Activated CD4-positive, alpha-beta T cell treated with anti-CD3 and anti-CD28 coated beads, Interleukin-2, amount 10 ng/mL, durations not matched to agents 24 days and 14 days (primary cell): ENCODE results near the gene FOXP4. TPM values are rescaled to one million over a fixed set of nuclear protein-coding genes. Genes with fewer than 3 reads are reported as not detected.

Experiments
- DNase-seq: peaks from one replicate; pipeline ENCODE4 v3.0.0; 2022
- H3K27ac Mint-ChIP-seq: one replicate; pipeline ENCODE4 v1.8.0; 2022; ENCODE audit warnings: mild to moderate bottlenecking, mixed read lengths
- H3K27me3 Mint-ChIP-seq: one replicate; pipeline ENCODE4 v1.8.0; 2022; ENCODE audit warnings: mixed read lengths
- H3K36me3 Mint-ChIP-seq: one replicate; pipeline ENCODE4 v1.8.0; 2022; ENCODE audit warnings: low read depth, mild to moderate bottlenecking, mixed read lengths
- H3K4me1 Mint-ChIP-seq: one replicate; pipeline ENCODE4 v1.8.0; 2021; ENCODE audit warnings: mixed read lengths
- H3K4me3 Mint-ChIP-seq: one replicate; pipeline ENCODE4 v1.8.0; 2022; ENCODE audit warnings: mild to moderate bottlenecking, moderate library complexity, mixed read lengths
- H3K9me3 Mint-ChIP-seq: one replicate; pipeline ENCODE4 v1.8.0; 2021; ENCODE audit warnings: mixed read lengths
- intact Hi-C: fragments of 100-400 bp; cut with micrococcal nuclease; formaldehyde crosslinking; loops from one replicate; pipeline ENCODE4 v1.15.1; 2023
- total RNA-seq: library from RNA; stranded (reverse); gene quantifications from 2 replicates; pipeline ENCODE4 v1.2.3, GENCODE V29; 2022

The FOXP4 gene
- total RNA-seq, 1 donor from 2014 or later = 16.9 TPM

DNA sequence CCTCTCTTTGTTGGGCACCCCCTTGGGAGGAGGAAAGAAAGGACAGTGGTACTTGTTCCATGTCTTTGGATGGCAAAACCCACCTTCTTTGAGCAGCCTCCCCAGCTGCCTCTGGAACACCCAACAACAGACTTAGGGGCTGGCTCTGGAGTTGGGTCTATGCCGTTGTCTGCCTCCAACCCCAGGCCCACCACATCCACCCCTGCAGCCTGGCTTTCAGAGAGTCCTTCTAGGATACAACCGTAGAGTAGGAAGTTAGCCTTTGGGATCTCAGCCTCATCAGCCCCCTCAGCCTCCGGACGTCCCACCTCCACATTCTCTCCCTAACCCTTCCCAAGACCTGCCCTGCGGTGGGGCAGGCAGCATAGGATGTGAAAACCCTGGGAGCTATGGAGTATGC lies 36.4 kb downstream of the FOXP4 start:
- H3K4me1 Mint-ChIP-seq = peaks cover 3% of the 10 kb centered on the region
- no peaks in the 10 kb centered on the region for H3K9me3 Mint-ChIP-seq
- H3K27me3 Mint-ChIP-seq = no peaks in the 10 kb centered on the region
- no peak for DNase-seq
- H3K27ac Mint-ChIP-seq = no peak overlapping the region
- H3K36me3 Mint-ChIP-seq = no peaks in the 10 kb centered on the region
- no peak overlapping the region for H3K4me3 Mint-ChIP-seq
- intact Hi-C loops = no loop called here

DNA sequence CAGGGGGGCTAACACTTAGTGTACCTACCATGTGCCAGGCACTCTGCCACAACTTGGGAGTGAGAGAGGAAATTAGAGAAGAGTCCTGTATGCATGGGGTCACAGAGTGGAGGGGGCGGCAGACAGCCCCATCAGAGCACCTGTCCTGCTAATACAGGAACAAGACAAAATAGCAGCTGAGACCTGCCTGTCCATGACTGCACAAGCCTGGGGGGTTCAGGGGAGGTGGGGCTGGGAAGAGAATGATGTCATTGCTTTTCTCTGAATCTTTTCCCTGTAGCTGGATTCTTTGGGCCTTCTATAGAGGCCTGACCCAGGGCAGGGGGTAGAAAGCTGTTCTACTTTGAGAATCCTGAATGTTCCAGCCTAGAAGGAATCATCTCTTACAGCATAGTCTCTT lies 37.4 kb downstream of the FOXP4 start:
- Mint-ChIP-seq H3K36me3 (no peaks in the 10 kb centered on the region), H3K27ac (no peak overlapping the region), H3K27me3 (no peaks in the 10 kb centered on the region), H3K4me1 (peaks cover 3% of the 10 kb centered on the region), H3K9me3 (no peaks in the 10 kb centered on the region), H3K4me3 (no peak overlapping the region)
- no peak for DNase-seq
- intact Hi-C loops = no loop called here

DNA sequence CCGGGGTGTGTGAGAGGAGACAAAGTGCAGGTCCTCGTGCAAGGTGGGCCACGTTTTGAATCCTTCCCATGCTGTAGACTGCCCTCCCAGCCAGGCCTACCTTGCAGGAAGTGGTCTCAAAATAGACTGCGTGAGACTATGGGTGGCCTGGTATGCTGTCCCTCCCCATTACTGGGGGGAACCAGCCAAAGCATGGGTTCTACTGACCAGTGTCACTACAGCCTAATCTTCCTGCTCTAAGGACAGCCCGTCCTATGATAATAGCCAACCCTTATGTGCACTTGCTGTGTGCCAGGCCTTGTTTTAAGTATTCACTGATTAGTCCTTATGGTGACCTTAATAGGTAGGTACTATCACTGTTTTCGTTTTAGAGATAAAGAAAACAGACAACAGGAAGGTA lies 38.0 kb downstream of the FOXP4 start:
- Mint-ChIP-seq H3K36me3 (no peaks in the 10 kb centered on the region), H3K4me3 (no peak overlapping the region), H3K27me3 (no peaks in the 10 kb centered on the region), H3K27ac (no peak overlapping the region), H3K4me1 (no peaks in the 10 kb centered on the region), H3K9me3 (no peaks in the 10 kb centered on the region)
- DNase-seq = no peak
- intact Hi-C loops = no loop called here

DNA sequence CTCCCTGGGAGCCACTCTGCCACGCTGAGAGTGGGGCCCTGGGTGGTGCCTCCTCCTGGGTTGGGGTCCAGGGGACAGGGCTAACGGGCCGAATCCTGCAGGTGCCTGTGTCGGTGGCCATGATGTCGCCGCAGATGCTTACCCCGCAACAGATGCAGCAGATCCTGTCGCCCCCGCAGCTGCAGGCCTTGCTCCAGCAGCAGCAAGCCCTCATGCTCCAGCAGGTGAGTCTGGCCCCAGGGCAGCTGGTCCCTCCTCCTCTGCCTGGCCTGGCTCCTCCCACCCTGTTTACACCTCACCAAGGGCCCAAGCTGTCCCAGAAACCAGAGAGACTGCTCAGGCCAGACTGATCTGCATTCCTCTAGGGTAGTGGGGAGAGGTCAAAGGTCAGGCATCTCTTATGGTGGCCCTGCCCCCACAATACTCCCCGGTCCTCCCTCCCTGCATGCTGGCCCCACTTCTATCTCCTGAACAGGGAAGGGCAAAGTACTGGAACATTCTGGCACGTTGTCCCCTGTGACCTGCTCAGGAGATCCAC lies 38.6 kb downstream of the FOXP4 start:
- intact Hi-C loops = no loop called here
- Mint-ChIP-seq H3K27ac (no peak overlapping the region), H3K4me1 (no peaks in the 10 kb centered on the region), H3K4me3 (no peak overlapping the region), H3K9me3 (no peaks in the 10 kb centered on the region), H3K27me3 (no peaks in the 10 kb centered on the region), H3K36me3 (no peaks in the 10 kb centered on the region)
- no peak for DNase-seq

- DNase-seq = no peak
- intact Hi-C loops = no loop called here
- no peaks in the 10 kb centered on the region for H3K4me1 Mint-ChIP-seq
- H3K27ac Mint-ChIP-seq = no peak overlapping the region
- H3K36me3 Mint-ChIP-seq = no peaks in the 10 kb centered on the region
- H3K9me3 Mint-ChIP-seq = no peaks in the 10 kb centered on the region
- H3K27me3 Mint-ChIP-seq = no peaks in the 10 kb centered on the region
- no peak overlapping the region for H3K4me3 Mint-ChIP-seq
These were observed 39.4 kb downstream of the FOXP4 start for GRCh38 chr6:41585605-41586004.

- Mint-ChIP-seq H3K4me1 (no peaks in the 10 kb centered on the region), H3K4me3 (no peak overlapping the region), H3K9me3 (no peaks in the 10 kb centered on the region), H3K27me3 (no peaks in the 10 kb centered on the region), H3K27ac (no peak overlapping the region), H3K36me3 (no peaks in the 10 kb centered on the region)
- no peak for DNase-seq
- intact Hi-C loops = no loop called here
These were observed 40.2 kb downstream of the FOXP4 start for GRCh38 chr6:41586252-41587007.

GRCh38 chr6:41587131-41587879 lies 41.1 kb downstream of the FOXP4 start:
- no peak for DNase-seq
- intact Hi-C loops = no loop called here
- H3K4me1 Mint-ChIP-seq = peaks cover 2% of the 10 kb centered on the region

GRCh38 chr6:41588111-41588510 lies 41.9 kb downstream of the FOXP4 start:
- Mint-ChIP-seq H3K36me3 (no peaks in the 10 kb centered on the region), H3K4me3 (no peak overlapping the region), H3K9me3 (no peaks in the 10 kb centered on the region), H3K27me3 (no peaks in the 10 kb centered on the region), H3K27ac (no peak overlapping the region), H3K4me1 (peaks cover 2% of the 10 kb centered on the region)
- DNase-seq = no peak
- intact Hi-C loops = no loop called here

More at GRCh38 chr6:41587131-41587879, 41.1 kb downstream of the FOXP4 start:
- Mint-ChIP-seq H3K27me3 (no peaks in the 10 kb centered on the region), H3K27ac (no peak overlapping the region), H3K4me3 (no peak overlapping the region), H3K9me3 (no peaks in the 10 kb centered on the region), H3K36me3 (no peaks in the 10 kb centered on the region)

DNA sequence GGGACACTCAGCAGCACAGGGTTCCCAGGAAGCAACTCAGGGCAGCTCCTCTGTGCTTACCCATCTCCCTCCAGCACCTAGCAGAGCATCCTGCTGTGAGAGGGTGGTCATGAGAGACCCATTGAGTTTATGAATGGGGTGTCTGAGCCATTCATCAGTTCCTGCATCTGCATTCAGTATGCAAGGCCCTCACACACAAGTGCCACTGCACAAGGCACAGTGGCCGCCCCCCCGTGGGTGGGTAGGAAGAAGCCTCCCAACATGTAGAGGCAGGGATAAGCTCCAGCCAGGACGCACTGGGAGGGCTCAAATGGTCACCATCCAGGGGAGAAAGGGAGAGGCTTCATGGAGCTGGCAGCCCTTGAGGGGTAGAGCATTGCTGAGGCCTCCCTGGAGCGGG lies 43.0 kb downstream of the FOXP4 start:
- no peak for DNase-seq
- no peaks in the 10 kb centered on the region for H3K27me3 Mint-ChIP-seq
- no peaks in the 10 kb centered on the region for H3K36me3 Mint-ChIP-seq
- no peak overlapping the region for H3K4me3 Mint-ChIP-seq
- intact Hi-C loops = no loop called here
- peaks cover 2% of the 10 kb centered on the region for H3K4me1 Mint-ChIP-seq
- H3K27ac Mint-ChIP-seq = no peak overlapping the region
- no peaks in the 10 kb centered on the region for H3K9me3 Mint-ChIP-seq

GRCh38 chr6:41589636-41590622 lies 43.7 kb downstream of the FOXP4 start:
- Mint-ChIP-seq H3K36me3 (no peaks in the 10 kb centered on the region), H3K27me3 (no peaks in the 10 kb centered on the region), H3K4me3 (no peak overlapping the region), H3K27ac (no peak overlapping the region), H3K9me3 (no peaks in the 10 kb centered on the region), H3K4me1 (peaks cover 2% of the 10 kb centered on the region)
- intact Hi-C loops = no loop called here
- no peak for DNase-seq

GRCh38 chr6:41591122-41591521 lies 44.9 kb downstream of the FOXP4 start:
- no peak overlapping the region for H3K4me3 Mint-ChIP-seq

GRCh38 chr6:41591859-41592502 lies 45.8 kb downstream of the FOXP4 start:
- intact Hi-C loops = loop anchor here (1.0 kb wide), 3 partner anchors 129 to 223 kb away; no protein-coding TSS in a partner anchor

More at GRCh38 chr6:41591122-41591521, 44.9 kb downstream of the FOXP4 start:
- intact Hi-C loops = no loop called here
- DNase-seq = no peak
- no peak overlapping the region for H3K27ac Mint-ChIP-seq
- H3K4me1 Mint-ChIP-seq = peaks cover 2% of the 10 kb centered on the region
- no peaks in the 10 kb centered on the region for H3K27me3 Mint-ChIP-seq
- H3K36me3 Mint-ChIP-seq = no peaks in the 10 kb centered on the region
- H3K9me3 Mint-ChIP-seq = no peaks in the 10 kb centered on the region

DNA sequence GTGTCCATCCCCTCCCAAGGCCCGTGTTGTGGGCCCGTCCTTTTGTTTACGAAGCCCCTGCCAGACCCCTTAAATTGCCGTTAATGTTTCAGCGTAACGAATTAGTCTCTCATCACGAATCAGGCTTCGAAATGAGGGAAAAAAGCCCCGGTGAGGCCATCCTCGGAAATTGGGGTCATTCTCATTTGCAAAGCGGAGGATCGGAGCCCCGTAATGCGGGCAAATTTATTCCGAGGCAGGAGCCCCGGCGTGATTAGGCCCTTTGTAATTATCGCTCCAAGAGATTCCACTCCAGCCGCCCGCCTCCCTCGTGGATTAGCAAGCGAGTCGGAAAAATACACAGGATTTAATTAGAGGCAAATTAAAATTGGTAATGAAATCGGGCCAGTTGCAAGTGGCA lies 47.2 kb downstream of the FOXP4 start:
- H3K36me3 Mint-ChIP-seq = no peaks in the 10 kb centered on the region
- intact Hi-C loops = no loop called here
- H3K27me3 Mint-ChIP-seq = no peaks in the 10 kb centered on the region
- H3K27ac Mint-ChIP-seq = no peak overlapping the region
- H3K9me3 Mint-ChIP-seq = no peaks in the 10 kb centered on the region
- H3K4me3 Mint-ChIP-seq = no peak overlapping the region
- H3K4me1 Mint-ChIP-seq = peaks cover 2% of the 10 kb centered on the region
- DNase-seq = no peak

More at GRCh38 chr6:41591859-41592502, 45.8 kb downstream of the FOXP4 start:
- Mint-ChIP-seq H3K27me3 (no peaks in the 10 kb centered on the region), H3K27ac (no peak overlapping the region), H3K9me3 (no peaks in the 10 kb centered on the region), H3K36me3 (no peaks in the 10 kb centered on the region), H3K4me3 (no peak overlapping the region), H3K4me1 (peaks cover 2% of the 10 kb centered on the region)
- DNase-seq = peak; percentile 93
